H1 (cell line): ENCODE data around the gene PARP1. TPM values are rescaled to one million over a fixed set of nuclear protein-coding genes. Genes with fewer than 3 reads are reported as not detected.
A peak's percentile ranks its signal among the peaks of the same experiment; 100 is the strongest.

Experiments used
- CTCF ChIA-PET: fragments of 300-600 bp; sonication (Branson Sonifier 250); formaldehyde crosslinking; loops from one replicate; lab custom pipeline; 2021; ENCODE audit not compliant: partially characterized antibody; lab: Charles Lee
- POLR2A ChIA-PET: fragments of 300-600 bp; sonication (Branson Sonifier 250); formaldehyde crosslinking; loops from one replicate; lab custom pipeline; 2021; ENCODE audit warnings: inconsistent platforms; ENCODE audit not compliant: partially characterized antibody; lab: Charles Lee
- DNase-seq, 2 experiments: peaks; one replicate each; pipeline versions ENCODE4 v3.0.0 to v3.0.0-alpha.2; 2010 to 2022; ENCODE audit warnings: low spot score in 2 of 2, low read depth in 1 of 2, mixed read lengths in 1 of 2
- FAIRE-seq: peaks from 2 replicates; lab custom pipeline; 2011; peaks lifted over from hg19 to GRCh38; lab: Jason Lieb, UNC
- H2AFZ ChIP-seq: 2 replicates; pipeline ENCODE4 v1.8.1; 2012; ENCODE audit warnings: low read length, inconsistent platforms
- H2AK5ac ChIP-seq: 2 replicates; pipeline ENCODE4 v1.6.1; 2013; ENCODE audit warnings: low read depth, low read length
- H2BK120ac ChIP-seq: replicated peaks from 2 replicates; pipeline ENCODE3; 2013; ENCODE audit warnings: low read depth, low read length, inconsistent platforms
- H2BK12ac ChIP-seq: 2 replicates; pipeline ENCODE4 v1.6.1; 2013; ENCODE audit warnings: low read depth, low read length
- H2BK15ac ChIP-seq: 2 replicates; pipeline ENCODE4 v1.6.1; 2013; ENCODE audit warnings: low read length
- H2BK20ac ChIP-seq: 2 replicates; pipeline ENCODE4 v1.6.1; 2013; ENCODE audit warnings: low read length
- H2BK5ac ChIP-seq: 2 replicates; pipeline ENCODE4 v1.6.1; 2013; ENCODE audit warnings: low read depth, low read length
- H3K14ac ChIP-seq: 2 replicates; pipeline ENCODE4 v1.6.1; 2013; ENCODE audit warnings: inconsistent platforms; ENCODE audit not compliant: insufficient read length
- H3K18ac ChIP-seq: 2 replicates; pipeline ENCODE4 v1.6.1; 2013; ENCODE audit warnings: low read length; ENCODE audit errors: extremely low read depth
- H3K23ac ChIP-seq: 2 replicates; pipeline ENCODE4 v1.6.1; 2013; ENCODE audit warnings: inconsistent platforms; ENCODE audit not compliant: insufficient read length
- H3K23me2 ChIP-seq: 2 replicates; pipeline ENCODE4 v1.6.1; 2013; ENCODE audit warnings: low read depth, low read length
- H3K27ac ChIP-seq: 2 replicates; pipeline ENCODE4 v1.6.1; 2011; ENCODE audit warnings: low read depth, low read length, inconsistent platforms
- H3K27me3 ChIP-seq, 4 experiments: replicated peaks in 1 of 4; 1 replicate in 1 of 4; 2 replicates in 3 of 4; pipeline versions ENCODE4 v1.6.1 to v1.8.1; 2011 to 2013; ENCODE audit warnings: low read length in 3 of 4, mild to moderate bottlenecking in 3 of 4, inconsistent platforms in 2 of 4, mixed read lengths in 2 of 4, moderate library complexity in 1 of 4; ENCODE audit not compliant: control insufficient read depth in 3 of 4, insufficient read depth in 3 of 4; ENCODE audit errors: extremely low read depth in 1 of 4
- H3K36me3 ChIP-seq, 4 experiments: 2 replicates each; pipeline versions ENCODE4 v1.6.1 to v1.8.1; 2011 to 2013; ENCODE audit warnings: mild to moderate bottlenecking in 4 of 4, low read length in 3 of 4, moderate library complexity in 2 of 4, control low read depth in 1 of 4, inconsistent platforms in 1 of 4; ENCODE audit not compliant: insufficient read depth in 4 of 4, control insufficient read depth in 2 of 4
- H3K4ac ChIP-seq: replicated peaks from 2 replicates; pipeline ENCODE3; 2013; ENCODE audit warnings: low read length, low read depth, mixed read lengths, inconsistent platforms; ENCODE audit not compliant: insufficient read length
- H3K4me1 ChIP-seq, 4 experiments: replicated peaks in 1 of 4; 1 replicate in 1 of 4; 2 replicates in 3 of 4; pipeline versions ENCODE4 v1.6.1 to v1.8.1; 2011 to 2013; ENCODE audit warnings: low read length in 3 of 4, inconsistent platforms in 2 of 4, mixed read lengths in 1 of 4; ENCODE audit not compliant: insufficient read depth in 4 of 4, control insufficient read depth in 3 of 4
- H3K4me2 ChIP-seq, 2 experiments: 2 replicates each; pipeline versions ENCODE4 v1.6.1 to v1.8.1; 2011 to 2013; ENCODE audit warnings: low read depth in 2 of 2, low read length in 2 of 2, control low read depth in 1 of 2, inconsistent platforms in 1 of 2, mild to moderate bottlenecking in 1 of 2; ENCODE audit not compliant: insufficient read depth in 1 of 2
- H3K4me3 ChIP-seq, 4 experiments: fragments of 200-600, 300-600 bp in 1 of 4; sonication (generic), shearing (Covaris generic), sonication (Bioruptor Twin) in 1 of 4; 2 replicates each; pipeline versions ENCODE4 v1.5.1 to v1.8.1; 2011 to 2016; ENCODE audit warnings: low read length in 4 of 4, low read depth in 3 of 4, control low read depth in 2 of 4, inconsistent platforms in 2 of 4, mild to moderate bottlenecking in 2 of 4, mixed read lengths in 1 of 4, moderate library complexity in 1 of 4; ENCODE audit not compliant: insufficient read depth in 2 of 4; ENCODE audit errors: extremely low read depth in 1 of 4
- H3K56ac ChIP-seq: replicated peaks from 2 replicates; pipeline ENCODE3; 2013; ENCODE audit warnings: low read depth, mild to moderate bottlenecking, mixed read lengths, low read length, inconsistent platforms; ENCODE audit not compliant: insufficient read length
- H3K79me1 ChIP-seq: 2 replicates; pipeline ENCODE4 v1.6.1; 2013; ENCODE audit warnings: low read depth, low read length, control low read depth
- H3K79me2 ChIP-seq, 2 experiments: 2 replicates each; pipeline versions ENCODE4 v1.6.1 to v1.8.1; 2012 to 2013; ENCODE audit warnings: low read length in 2 of 2, mild to moderate bottlenecking in 2 of 2, inconsistent platforms in 1 of 2; ENCODE audit not compliant: insufficient read depth in 2 of 2, control insufficient read depth in 1 of 2
- H3K9ac ChIP-seq, 4 experiments: replicated peaks in 1 of 4; 1 replicate in 1 of 4; 2 replicates in 3 of 4; pipeline versions ENCODE4 v1.6.1 to v1.8.1; 2011 to 2013; ENCODE audit warnings: low read depth in 3 of 4, low read length in 3 of 4, control low read depth in 2 of 4, mild to moderate bottlenecking in 2 of 4, moderate library complexity in 2 of 4, inconsistent platforms in 1 of 4; ENCODE audit errors: extremely low read depth in 1 of 4
- H3K9me3 ChIP-seq, 2 experiments: 2 replicates each; pipeline versions ENCODE4 v1.6.1 to v1.8.1; 2012 to 2013; ENCODE audit warnings: mild to moderate bottlenecking in 2 of 2, moderate library complexity in 2 of 2, control low read depth in 1 of 2, inconsistent platforms in 1 of 2, low read depth in 1 of 2, low read length in 1 of 2, mixed read lengths in 1 of 2; ENCODE audit not compliant: insufficient read depth in 2 of 2
- H4K20me1 ChIP-seq, 2 experiments: replicated peaks in 1 of 2; 2 replicates each; pipeline versions ENCODE3 to v1.8.1; 2011 to 2013; ENCODE audit warnings: inconsistent platforms in 2 of 2, low read length in 2 of 2, mild to moderate bottlenecking in 1 of 2; ENCODE audit not compliant: insufficient read depth in 2 of 2, control insufficient read depth in 1 of 2
- H4K5ac ChIP-seq: 2 replicates; pipeline ENCODE4 v1.6.1; 2013; ENCODE audit warnings: low read length, low read depth, mixed read lengths, inconsistent platforms; ENCODE audit not compliant: insufficient read length
- H4K8ac ChIP-seq: 2 replicates; pipeline ENCODE4 v1.8.0; 2013; ENCODE audit warnings: mild to moderate bottlenecking, moderate library complexity, low read length, inconsistent platforms; ENCODE audit not compliant: insufficient read depth; ENCODE audit errors: extremely low read depth
- H4K91ac ChIP-seq: replicated peaks from 2 replicates; pipeline ENCODE3; 2013; ENCODE audit warnings: low read length, mixed read lengths, inconsistent platforms; ENCODE audit not compliant: insufficient read length
- ASH2L ChIP-seq: fragments of 200-600, 300-600 bp; sonication (generic); IDR thresholded peaks from one replicate; pipeline ENCODE4 v1.7.1; 2017; ENCODE audit warnings: low read length
- CBX8 ChIP-seq: fragments of 300-800, 300-1000 bp; sonication (generic); IDR thresholded peaks from 2 replicates; pipeline ENCODE4 v1.7.1; 2016; ENCODE audit warnings: low read depth, low read length, borderline replicate concordance
- HDAC2 ChIP-seq, 2 experiments: fragments of 300-600 bp in 1 of 2; sonication (generic) in 1 of 2; IDR thresholded peaks; 2 replicates each; pipeline ENCODE4 v1.6.1; 2011 to 2012; ENCODE audit warnings: low read depth in 2 of 2, low read length in 2 of 2, mild to moderate bottlenecking in 2 of 2, moderate library complexity in 2 of 2, borderline replicate concordance in 1 of 2, inconsistent platforms in 1 of 2
- KDM1A ChIP-seq: fragments of 200-600, 300-600 bp; sonication (generic); IDR thresholded peaks from 2 replicates; pipeline ENCODE4 v1.7.1; 2016; ENCODE audit warnings: mild to moderate bottlenecking, low read length, borderline replicate concordance
- KDM4A ChIP-seq: IDR thresholded peaks from one replicate; pipeline ENCODE4 v1.7.1; 2012; ENCODE audit warnings: low read depth, mild to moderate bottlenecking, moderate library complexity, low read length, inconsistent platforms; ENCODE audit not compliant: severe bottlenecking
- POLR2AphosphoS5 ChIP-seq: IDR thresholded peaks from 2 replicates; pipeline ENCODE4 v1.6.1; 2011; ENCODE audit warnings: low read depth, low read length
- WGBS, 2 experiments: shearing (Covaris generic) in 1 of 2; methylation state at CpG; one replicate each; pipeline versions ENCODE4 v1.1.6 to v1.1.7; 2013 to 2015; ENCODE audit warnings: low lambda C conversion rate in 2 of 2, mixed read lengths in 2 of 2, inconsistent platforms in 1 of 2, low coverage in 1 of 2, missing lambda C conversion rate in 1 of 2; ENCODE audit not compliant: insufficient replicate concordance in 2 of 2, insufficient coverage in 1 of 2, insufficient read length in 1 of 2; ENCODE audit errors: extremely low coverage in 1 of 2, missing lambda C conversion rate in 1 of 2; 5-methylcytosine and 5-hydroxymethylcytosine counted together
- polyA plus RNA-seq, 7 experiments: library from polyadenylated mRNA; depleted of rRNA in 3 of 7; stranded (reverse) in 5 of 7; unstranded in 2 of 7; fragments of >200 nt in 5 of 7; fragments of 200-250 nt in 2 of 7; gene quantifications; 1 replicate in 5 of 7; 2 replicates in 1 of 7; 4 replicates in 1 of 7; pipeline versions ENCODE4 v1.2.1 to v1.2.3, GENCODE V29; 2011 to 2013; ENCODE audit warnings: missing spikeins in 2 of 7, mixed read lengths in 2 of 7
- total RNA-seq: library from RNA; stranded (reverse); fragmentation: NEBNext Ultra II Directional; extraction: Animal tissue kit (Norgen Biotek cat#: 25700); gene quantifications from 2 replicates; pipeline ENCODE4 v1.2.1, GENCODE V29; 2021

The PARP1 gene
- total and polyA plus RNA-seq, 2 of the 8 experiments (the other 6 are each of a cell fraction or from before 2014, with no cell fraction given) = 416 to 441 TPM

GRCh38 chr1:226405411-226405988 lies 2.4 kb downstream of the PARP1 start:
- WGBS, 2 experiments = 15% methylated on average over 16 of the region's 16 CpGs; no CpG with 5 or more reads in 1 of the 2 experiments
- Histone ChIP-seq H3K4me2 (peak overlapping the region; percentile 94 to 96), H3K18ac (peak overlapping the region; percentile 85), H2BK20ac (peak overlapping the region; percentile 82), H3K36me3 (peaks cover 11 to 22% (median 17%) of the 10 kb centered on the region in 4 experiments), H3K27ac (peak overlapping the region; percentile 67), H3K9ac (peak overlapping the region in 1 of 4 experiments; percentile 23; a peak in 1 of 7 replicates), H3K23ac (no peak overlapping the region), H3K79me1 (peaks cover 11% of the 10 kb centered on the region), H2BK12ac (no peak overlapping the region; the same call in 1 of the 2 replicates), H2BK15ac (no peak overlapping the region), H4K20me1 (peaks cover 8 to 19% of the 10 kb centered on the region in 2 experiments), H3K14ac (no peak overlapping the region), H2AFZ (no peak overlapping the region), H3K23me2 (peaks cover 14% of the 10 kb centered on the region), H4K5ac (peak overlapping the region; percentile 97), H3K4ac (peak overlapping the region; percentile 46), H3K4me1 (peaks cover 16 to 32% (median 21%) of the 10 kb centered on the region in 4 experiments), H4K8ac (no peak overlapping the region; the same call in 1 of the 2 replicates), H2BK5ac (peak overlapping the region; percentile 94), H3K9me3 (no peaks in the 10 kb centered on the region), H2BK120ac (no peak overlapping the region), H3K79me2 (peaks cover 32 to 64% of the 10 kb centered on the region in 2 experiments), H4K91ac (peak overlapping the region; percentile 91), H3K4me3 (peak overlapping the region; percentile 57 to 99 (median 92)), H2AK5ac (peak overlapping the region; percentile 59; the same call in 1 of the 2 replicates), H3K56ac (peak overlapping the region; percentile 88), H3K27me3 (no peaks in the 10 kb centered on the region)
- FAIRE-seq = no peak
- ChIA-PET POLR2A (interaction anchor here (0.8 to 3.1 kb wide), 14 partner anchors 10 to 342 kb away, joined by 3 to 13 read pairs (median 6); partner anchors contain the start of gene LIN9), CTCF (interaction anchor here (0.8 to 3.5 kb wide), 7 partner anchors 13 to 171 kb away, joined by 3 to 28 read pairs (median 6); no protein-coding TSS in a partner anchor)
- peak in 1 of 2 experiments; percentile 59 for DNase-seq
- TF ChIP-seq ASH2L = peak; percentile 58
- no peak for TF ChIP-seq CBX8
- TF ChIP-seq POLR2AphosphoS5 = no peak
- peak; percentile 90 for TF ChIP-seq KDM1A
- no peak for TF ChIP-seq KDM4A
- peak in 1 of 2 experiments; percentile 29; a peak in 1 of 4 replicates for TF ChIP-seq HDAC2 (IDR thresholded peaks at IDR 0.05; ENCODE audit: borderline replicate concordance in 1 of 2, low read depth in 2 of 2, low read length in 2 of 2)
